Frontal cortex (tissue), 4 donors: ENCODE results near the gene SLIT3. TPM values are rescaled to one million over a fixed set of nuclear protein-coding genes. Genes with fewer than 3 reads are reported as not detected.

Source experiments
- DNase-seq, 2 donors: peaks; one replicate each; pipeline ENCODE4 v3.0.0; 2012; ENCODE audit warnings: low spot score in 2 of 2
- FAIRE-seq: peaks from 2 replicates; lab custom pipeline; 2012; peaks lifted over from hg19 to GRCh38; lab: Jason Lieb, UNC
- total RNA-seq: library from RNA; depleted of rRNA; stranded (reverse); fragments of >200 nt; gene quantifications from one replicate; pipeline ENCODE4 v1.2.3, GENCODE V29; 2014
- donor health status: control.
- donor health status: control.
- donor health status: control.

Gene SLIT3
- total RNA-seq, 1 donor from 2014 or later = 2.0 TPM

DNA sequence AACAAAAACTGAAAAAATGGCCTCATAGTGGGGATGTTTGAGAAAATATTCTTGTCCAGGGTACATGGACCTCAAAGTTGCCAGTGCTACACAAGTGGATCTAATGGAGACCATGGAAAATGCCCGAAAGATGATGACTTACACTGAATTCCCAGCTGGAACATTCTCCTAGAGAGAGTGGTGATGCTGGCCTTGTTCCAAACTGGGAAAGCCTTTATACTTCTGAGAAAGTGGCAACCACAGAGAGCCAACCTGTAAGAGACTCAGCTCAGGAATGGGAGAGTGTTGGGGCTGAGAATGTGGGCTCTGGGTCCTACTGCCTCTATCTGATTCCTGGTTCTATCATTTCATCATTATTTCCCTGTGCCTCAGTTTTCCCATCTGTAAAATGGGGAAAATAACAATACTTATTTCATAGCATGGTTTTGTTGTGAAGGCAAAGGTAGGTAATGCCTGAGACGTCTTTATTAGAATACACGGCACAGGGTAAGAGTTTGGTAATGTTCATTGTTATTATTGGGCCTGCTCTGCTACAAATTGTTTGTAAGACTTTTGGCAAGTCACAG is 492.8 kb downstream of the SLIT3 start:
- FAIRE-seq (no peak), DNase-seq (no peak)

DNA sequence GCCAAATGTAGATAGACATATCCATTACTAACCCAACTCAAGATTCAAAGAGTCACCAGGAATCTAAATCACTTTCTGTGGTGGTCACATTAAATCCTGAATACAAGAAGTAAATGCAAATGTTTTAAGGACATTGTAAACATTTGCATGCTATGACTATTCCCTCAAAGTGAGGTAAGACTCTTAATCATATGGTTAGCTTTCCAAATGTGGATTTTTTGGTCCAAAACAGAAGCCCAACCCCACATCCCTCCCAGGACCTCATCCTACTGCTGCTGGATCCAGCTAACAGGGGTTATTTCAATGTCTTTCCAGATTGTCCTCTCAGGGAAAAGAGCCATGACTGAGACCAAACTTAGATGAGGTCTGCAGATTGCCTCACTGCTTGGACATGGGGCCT is 493.7 kb downstream of the SLIT3 start:
- FAIRE-seq = no peak
- no peak for DNase-seq

GRCh38 chr5:168803541-168803940 is 497.4 kb downstream of the SLIT3 start:
- DNase-seq (no peak), FAIRE-seq (no peak)

DNA sequence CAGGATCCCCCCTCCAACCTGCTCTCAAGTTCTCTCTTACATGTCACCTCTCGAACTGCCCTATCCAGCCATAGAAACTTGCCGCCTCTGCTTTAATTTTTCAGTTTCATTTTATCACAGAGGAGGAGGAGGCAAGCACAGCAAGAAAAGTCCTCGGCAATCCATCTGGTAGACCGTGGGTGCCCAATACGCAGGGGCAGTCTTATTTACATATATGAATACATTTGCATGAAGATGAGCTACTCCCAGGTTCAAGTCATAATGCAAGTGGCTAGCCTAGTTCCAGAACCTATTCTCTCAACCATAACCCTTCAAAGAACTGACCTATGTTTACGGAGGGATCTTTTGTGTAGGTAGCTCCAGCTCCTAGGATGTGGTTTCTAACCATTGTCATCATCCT is 498.6 kb downstream of the SLIT3 start:
- DNase-seq = no peak
- FAIRE-seq = no peak

DNA sequence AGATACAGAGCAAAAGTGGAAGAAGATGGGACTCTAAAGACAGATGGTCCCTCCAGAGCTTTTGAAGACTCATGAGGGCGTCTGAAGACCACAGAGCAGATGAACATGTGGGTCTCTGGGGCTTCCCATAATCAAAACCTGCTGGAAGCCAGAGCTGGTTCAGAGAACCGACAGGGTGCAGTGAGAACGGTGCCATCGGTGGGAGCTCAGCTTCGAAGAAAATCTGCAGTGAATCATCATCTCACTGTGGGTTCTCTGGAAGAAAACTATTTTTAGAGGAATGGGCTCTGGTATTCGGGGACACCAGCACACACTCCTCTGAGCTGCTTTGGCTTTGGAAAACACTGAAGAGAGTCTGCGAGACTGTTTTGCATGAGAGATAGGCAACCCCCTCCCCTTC is 499.4 kb downstream of the SLIT3 start:
- DNase-seq (no peak), FAIRE-seq (no peak)

DNA sequence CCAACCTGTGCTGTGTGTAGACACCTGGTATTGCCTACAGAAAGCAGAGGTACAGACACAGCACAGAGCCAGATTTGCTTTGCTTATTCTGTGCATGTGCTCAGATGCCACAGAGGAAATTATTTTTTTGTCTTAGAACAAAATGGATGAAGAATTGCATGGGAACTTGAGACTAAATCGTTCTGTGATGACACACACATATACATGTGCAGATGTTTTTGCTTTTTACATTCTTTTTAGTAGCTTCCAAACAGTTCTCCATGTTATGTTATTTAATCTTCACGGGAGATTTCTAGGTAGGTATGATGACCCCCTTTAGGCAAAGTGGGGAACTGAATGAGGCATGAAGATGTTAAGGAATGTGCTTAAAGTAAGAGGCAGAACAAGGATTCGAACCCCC is 500.2 kb downstream of the SLIT3 start:
- FAIRE-seq (no peak), DNase-seq (no peak)

DNA sequence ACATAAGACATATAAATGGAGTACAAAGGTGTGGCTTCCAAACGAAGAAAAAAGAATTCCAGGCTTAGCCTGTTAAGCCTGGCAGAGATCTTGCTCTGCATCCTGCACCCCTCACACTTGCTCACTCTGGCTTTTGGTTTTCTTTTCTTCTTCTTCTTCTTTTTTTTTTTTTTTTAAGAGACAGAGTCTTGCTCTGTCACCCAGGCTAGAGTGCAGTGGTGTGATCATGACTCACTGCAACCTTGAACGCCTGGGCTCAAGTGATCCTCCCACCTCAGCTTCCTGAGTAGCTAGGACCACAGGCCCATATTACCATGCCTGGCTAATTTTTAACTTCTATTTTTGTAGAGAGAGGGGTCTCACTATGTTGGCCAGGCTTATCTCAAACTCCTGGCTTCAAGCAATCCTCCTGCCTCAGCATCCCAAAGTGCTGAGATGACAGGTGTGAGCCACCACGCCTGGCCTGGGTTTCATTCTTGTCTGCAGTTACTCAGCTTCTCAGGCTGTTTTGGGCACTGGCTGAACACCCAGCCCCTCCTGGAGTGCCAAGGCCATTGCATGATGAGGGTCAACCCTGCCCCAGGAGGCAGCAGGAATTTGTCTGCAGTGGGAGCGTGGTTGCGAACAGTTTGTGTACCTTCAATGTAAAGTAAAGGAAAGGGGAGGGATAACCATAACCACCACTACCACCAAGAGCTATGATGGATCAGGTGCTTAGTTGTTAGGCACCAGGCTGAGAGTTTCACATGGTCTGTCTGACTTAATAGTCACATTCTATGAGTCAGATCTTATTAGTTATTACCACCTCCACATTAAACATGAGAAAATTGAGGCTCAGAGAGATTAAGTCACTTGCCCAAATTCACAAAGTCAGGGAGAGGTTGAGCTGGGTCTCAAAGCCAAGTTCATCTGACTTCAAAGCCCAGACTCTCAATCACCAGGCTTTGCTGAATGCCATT is 502.6 kb downstream of the SLIT3 start:
- no peak for FAIRE-seq
- no peak for DNase-seq

DNA sequence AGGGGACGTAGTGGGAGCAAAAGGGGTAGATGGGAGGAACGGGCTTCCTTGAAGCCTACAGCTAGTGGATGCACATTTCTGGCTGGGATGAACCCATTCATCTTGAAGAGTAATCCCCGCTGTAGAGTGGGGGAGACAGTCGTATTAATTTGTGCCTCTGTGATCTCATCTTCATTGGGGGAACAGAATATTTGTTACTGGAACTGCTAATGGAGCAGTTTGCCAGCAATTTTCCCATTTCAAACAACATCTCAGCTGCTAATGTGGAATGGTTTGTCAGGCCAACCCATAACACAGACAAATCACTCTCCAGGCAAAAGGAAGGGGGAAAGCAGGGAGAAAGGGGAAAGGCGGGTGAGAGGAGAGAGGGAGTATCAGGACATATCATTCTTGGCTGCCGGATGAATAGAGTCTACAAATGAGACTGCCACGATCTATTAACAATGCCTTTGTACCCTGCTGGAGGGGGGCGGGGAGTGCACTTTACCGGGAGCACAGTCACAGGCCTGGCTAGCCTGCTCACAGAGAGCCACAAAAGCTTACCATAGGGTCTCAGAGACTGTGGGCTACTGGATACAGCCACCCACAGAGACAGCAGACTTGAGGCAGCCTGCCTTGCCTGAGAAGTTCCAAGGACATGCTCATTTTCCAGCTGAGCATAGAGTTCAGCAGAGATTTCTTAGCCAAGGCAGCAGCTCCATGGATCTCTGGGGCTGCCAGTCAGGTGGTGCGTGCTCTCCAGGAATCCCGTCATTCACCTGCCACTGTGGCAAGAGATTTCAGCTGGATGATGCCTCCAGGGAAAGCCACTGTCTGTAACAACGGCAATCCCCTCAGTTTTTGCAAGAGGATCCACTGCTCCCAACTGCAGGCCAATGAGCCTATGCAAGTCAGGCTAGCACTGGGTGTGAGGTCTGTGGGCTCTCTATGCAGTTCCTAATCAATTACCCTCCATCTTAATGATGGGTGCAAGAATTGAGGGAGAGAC is 504.1 kb downstream of the SLIT3 start:
- FAIRE-seq (no peak), DNase-seq (no peak)

DNA sequence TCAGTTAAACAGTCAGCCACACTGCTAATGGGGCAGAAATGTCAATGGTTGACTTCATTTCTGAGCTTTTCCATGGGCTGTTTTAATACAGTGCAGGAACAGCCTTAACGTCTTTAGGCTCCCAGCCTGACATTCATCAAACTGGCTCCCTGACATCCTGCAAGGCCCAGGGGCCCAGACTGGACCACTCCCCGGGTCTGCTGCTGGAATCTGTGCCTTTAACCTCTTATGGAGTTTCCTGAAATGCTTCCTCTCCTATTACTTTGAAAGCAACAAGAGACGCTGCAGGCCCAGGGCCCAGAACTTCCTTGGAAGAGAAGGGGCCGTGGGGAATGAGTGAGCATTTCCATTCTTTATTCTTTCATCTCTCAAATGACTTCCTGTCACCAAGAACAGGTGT is 504.9 kb downstream of the SLIT3 start:
- DNase-seq (no peak), FAIRE-seq (no peak)

DNA sequence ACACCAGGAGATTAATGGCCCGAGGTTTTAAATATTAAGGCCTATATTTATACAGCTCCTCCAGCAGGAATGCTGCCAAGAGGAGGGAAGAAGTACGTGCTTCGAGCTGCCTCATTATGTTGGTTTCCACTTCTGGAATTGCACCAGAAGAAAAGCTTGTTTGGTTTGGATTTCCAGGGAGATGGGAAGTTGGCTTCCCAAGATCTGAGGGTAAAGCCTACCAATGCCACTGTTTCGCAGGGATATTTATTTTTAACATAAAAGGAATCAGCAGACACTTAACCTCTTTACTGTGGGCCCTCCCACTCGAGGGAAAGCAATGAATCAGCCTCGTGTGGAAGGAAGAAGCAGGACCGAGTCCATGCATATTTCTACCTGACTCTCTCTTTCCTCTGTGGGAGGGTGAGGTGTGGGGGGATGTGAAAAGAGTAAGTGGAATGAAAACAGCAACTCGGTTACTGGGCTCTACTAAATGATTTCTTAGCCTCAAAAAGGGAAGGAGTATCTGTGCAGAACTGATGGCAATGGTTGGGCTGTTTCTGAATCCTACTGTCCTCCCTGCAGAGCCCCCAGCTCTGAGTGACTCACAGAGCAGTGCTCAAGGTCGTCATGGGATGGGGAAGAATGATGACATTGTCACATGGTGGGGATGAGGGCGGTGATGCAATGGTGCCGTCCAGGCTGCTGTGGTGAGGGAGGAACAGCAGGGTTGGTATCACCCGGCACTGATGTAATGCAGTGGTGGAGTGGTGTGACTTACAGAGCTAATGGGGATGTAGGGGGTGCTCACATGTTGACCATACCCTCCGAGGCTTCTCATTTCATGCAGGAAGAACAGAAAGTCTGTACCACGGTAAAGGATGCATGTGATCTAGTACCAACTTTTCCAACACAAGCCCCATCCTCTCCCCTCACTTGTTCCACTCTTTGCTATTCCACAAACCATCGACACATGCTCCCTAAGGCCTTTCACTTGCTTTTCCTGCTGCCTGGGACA is 506.8 kb downstream of the SLIT3 start:
- peak in 1 of 2 donors; percentile 32 for DNase-seq
- FAIRE-seq = no peak

DNA sequence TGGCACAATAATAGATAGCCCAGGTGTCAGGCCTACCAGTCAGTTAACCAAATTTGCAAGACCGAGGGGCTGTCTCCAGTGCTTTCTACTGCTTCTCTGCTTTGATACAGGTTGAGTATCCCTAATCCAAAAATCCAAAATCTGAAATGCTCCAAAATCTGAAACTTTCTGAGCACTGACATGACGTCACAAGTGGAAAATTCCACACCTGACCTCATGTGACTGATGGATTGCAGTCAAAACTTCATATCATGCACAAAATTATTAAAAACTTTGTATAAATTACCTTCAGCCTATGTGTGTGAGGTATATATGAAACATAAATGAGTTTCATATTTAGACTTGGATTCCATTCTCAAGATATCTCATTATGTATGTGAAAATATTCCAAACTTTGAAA is 508.3 kb downstream of the SLIT3 start:
- DNase-seq = no peak
- FAIRE-seq = no peak

- no peak for DNase-seq
- no peak for FAIRE-seq
Measured at GRCh38 chr5:168790671-168791250, 510.2 kb downstream of the SLIT3 start.

- DNase-seq (no peak), FAIRE-seq (no peak)
Measured at GRCh38 chr5:168790002-168790635, 510.8 kb downstream of the SLIT3 start.

- no peak for DNase-seq
Measured at GRCh38 chr5:168788786-168789185, 512.2 kb downstream of the SLIT3 start.

GRCh38 chr5:168788107-168788506 is 512.8 kb downstream of the SLIT3 start:
- no peak for FAIRE-seq
- DNase-seq = no peak

More at GRCh38 chr5:168788786-168789185, 512.2 kb downstream of the SLIT3 start:
- no peak for FAIRE-seq

- FAIRE-seq (no peak), DNase-seq (no peak)
Measured at GRCh38 chr5:168786147-168786546, 514.8 kb downstream of the SLIT3 start.

- no peak for DNase-seq
- FAIRE-seq = no peak
Measured at GRCh38 chr5:168784454-168784853, 516.5 kb downstream of the SLIT3 start.

- FAIRE-seq (no peak), DNase-seq (no peak)
Measured at GRCh38 chr5:168781941-168782571, 518.9 kb downstream of the SLIT3 start.
